Left ventricle myocardium inferior (tissue), 1 donor: Measurements from ENCODE around the gene LDHD. TPM values are rescaled to one million over a fixed set of nuclear protein-coding genes. Genes with fewer than 3 reads are reported as not detected.

ENCODE experiments used
- DNase-seq: peaks from one replicate; pipeline ENCODE4 v3.0.0-alpha.2; 2020
- H3K27ac ChIP-seq: fragments of 200-600 bp; replicated peaks from 2 replicates; pipeline ENCODE4 v1.8.0; 2021
- H3K27me3 ChIP-seq: fragments of 200-600 bp; 2 replicates; pipeline ENCODE4 v1.8.0; 2021; ENCODE audit warnings: low read depth
- H3K36me3 ChIP-seq: fragments of 200-600 bp; 2 replicates; pipeline ENCODE4 v1.8.0; 2021
- H3K4me1 ChIP-seq: fragments of 200-600 bp; 2 replicates; pipeline ENCODE4 v1.8.0; 2021
- H3K4me3 ChIP-seq: fragments of 200-600 bp; 2 replicates; pipeline ENCODE4 v1.8.0; 2021; ENCODE audit warnings: mild to moderate bottlenecking, moderate library complexity
- H3K9me3 ChIP-seq: fragments of 200-600 bp; replicated peaks from 2 replicates; pipeline ENCODE4 v1.8.0; 2021
- intact Hi-C: fragments of 100-400 bp; cut with micrococcal nuclease; formaldehyde crosslinking; loops from one replicate; pipeline ENCODE4 v1.11.0; 2022
- total RNA-seq: library from RNA; stranded (reverse); fragmentation: NEBNext Ultra II Directional; extraction: Animal tissue kit (Norgen Biotek cat#: 25700); gene quantifications from one replicate; pipeline ENCODE4 v1.2.1, GENCODE V29; 2021
- TF ChIP-seq, protein P1 (sequence below): fragments of 200-600 bp; IDR thresholded peaks from 2 replicates; pipeline ENCODE4 v1.8.0; 2021; ENCODE audit warnings: antibody characterized with exemption, mild to moderate bottlenecking, borderline replicate concordance
- donor health status: DM: no; HTN: yes; CAD: no; lungs with severe emphysema.

Gene LDHD
- total RNA-seq, 1 donor from 2014 or later = 97.9 TPM

DNA sequence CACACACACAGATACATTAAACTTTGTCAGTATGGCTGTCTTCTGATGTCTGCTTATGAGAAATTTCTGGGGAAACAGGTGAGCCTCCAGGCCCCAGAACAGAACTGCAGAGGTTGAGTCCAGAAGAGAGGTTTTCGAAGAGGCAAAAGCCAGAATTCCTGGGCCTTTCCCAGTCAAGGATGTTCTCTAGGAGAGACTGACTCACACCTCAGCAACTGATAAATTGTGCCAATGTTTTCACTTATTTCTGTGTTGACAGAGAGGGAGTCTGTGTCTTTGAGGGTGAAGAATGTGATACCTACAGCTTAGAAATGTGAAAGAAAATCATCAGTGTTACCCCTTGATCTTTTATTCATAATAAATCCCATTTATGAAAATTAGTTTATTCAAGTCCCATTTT, 30.3 kb downstream of the LDHD start:
- H3K27me3 ChIP-seq = no peaks in the 10 kb centered on the region
- TF ChIP-seq, protein P1, sequence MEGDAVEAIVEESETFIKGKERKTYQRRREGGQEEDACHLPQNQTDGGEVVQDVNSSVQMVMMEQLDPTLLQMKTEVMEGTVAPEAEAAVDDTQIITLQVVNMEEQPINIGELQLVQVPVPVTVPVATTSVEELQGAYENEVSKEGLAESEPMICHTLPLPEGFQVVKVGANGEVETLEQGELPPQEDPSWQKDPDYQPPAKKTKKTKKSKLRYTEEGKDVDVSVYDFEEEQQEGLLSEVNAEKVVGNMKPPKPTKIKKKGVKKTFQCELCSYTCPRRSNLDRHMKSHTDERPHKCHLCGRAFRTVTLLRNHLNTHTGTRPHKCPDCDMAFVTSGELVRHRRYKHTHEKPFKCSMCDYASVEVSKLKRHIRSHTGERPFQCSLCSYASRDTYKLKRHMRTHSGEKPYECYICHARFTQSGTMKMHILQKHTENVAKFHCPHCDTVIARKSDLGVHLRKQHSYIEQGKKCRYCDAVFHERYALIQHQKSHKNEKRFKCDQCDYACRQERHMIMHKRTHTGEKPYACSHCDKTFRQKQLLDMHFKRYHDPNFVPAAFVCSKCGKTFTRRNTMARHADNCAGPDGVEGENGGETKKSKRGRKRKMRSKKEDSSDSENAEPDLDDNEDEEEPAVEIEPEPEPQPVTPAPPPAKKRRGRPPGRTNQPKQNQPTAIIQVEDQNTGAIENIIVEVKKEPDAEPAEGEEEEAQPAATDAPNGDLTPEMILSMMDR = no peak
- peaks cover 3% of the 10 kb centered on the region for H3K36me3 ChIP-seq
- no peak for DNase-seq
- H3K4me1 ChIP-seq = peaks cover 60% of the 10 kb centered on the region
- intact Hi-C loops = no loop called here
- H3K9me3 ChIP-seq = no peaks in the 10 kb centered on the region
- no peak overlapping the region for H3K4me3 ChIP-seq
- no peak overlapping the region for H3K27ac ChIP-seq

DNA sequence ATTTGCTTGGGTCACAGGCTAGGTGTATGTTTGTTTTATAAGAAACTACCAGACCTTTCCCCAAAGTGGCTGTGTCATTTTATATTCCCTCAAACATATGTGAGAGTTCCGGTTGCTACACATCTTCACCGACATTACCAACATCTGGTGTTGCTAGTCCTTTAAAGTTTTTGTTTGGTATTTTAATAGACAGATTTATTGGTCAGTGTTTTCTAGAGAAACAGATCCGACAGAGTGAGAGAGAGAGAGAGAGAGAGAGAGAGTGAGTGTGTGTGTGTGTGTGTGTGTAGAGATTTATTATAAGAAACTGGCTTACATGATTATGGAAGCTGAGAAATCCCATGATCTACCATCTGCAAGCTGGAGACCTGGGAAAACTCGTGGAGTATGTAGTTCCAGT, 31.0 kb downstream of the LDHD start:
- no peak overlapping the region for H3K4me3 ChIP-seq
- no peak for DNase-seq
- intact Hi-C loops = no loop called here
- TF ChIP-seq, protein P1 = no peak
- H3K27me3 ChIP-seq = no peaks in the 10 kb centered on the region
- H3K27ac ChIP-seq = no peak overlapping the region
- no peaks in the 10 kb centered on the region for H3K9me3 ChIP-seq
- peaks cover 60% of the 10 kb centered on the region for H3K4me1 ChIP-seq
- H3K36me3 ChIP-seq = peaks cover 3% of the 10 kb centered on the region

DNA sequence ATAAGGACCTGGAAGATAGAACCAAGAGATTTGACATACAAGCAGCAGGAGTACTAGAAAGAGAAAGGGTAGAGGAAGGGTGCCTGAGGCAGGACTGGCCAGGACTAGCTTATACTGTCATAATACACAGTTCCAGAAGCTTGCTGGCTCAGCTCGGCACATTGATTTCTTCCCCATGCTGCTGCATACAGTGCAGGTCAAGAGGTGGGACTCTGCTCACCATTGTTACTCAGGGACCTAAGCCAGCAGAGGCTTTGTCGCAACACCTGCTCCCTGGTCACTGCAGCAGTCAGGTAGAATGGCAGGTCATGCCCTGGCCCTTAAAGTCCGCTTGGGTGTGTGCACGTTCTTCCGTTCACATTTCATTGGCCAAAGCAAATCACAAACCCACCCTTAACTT, 32.8 kb downstream of the LDHD start:
- TF ChIP-seq, protein P1 = no peak
- no peak for DNase-seq
- intact Hi-C loops = no loop called here
- no peaks in the 10 kb centered on the region for H3K27me3 ChIP-seq
- no peak overlapping the region for H3K4me3 ChIP-seq
- H3K27ac ChIP-seq = no peak overlapping the region
- H3K36me3 ChIP-seq = peaks cover 3% of the 10 kb centered on the region
- H3K4me1 ChIP-seq = peaks cover 51% of the 10 kb centered on the region
- no peaks in the 10 kb centered on the region for H3K9me3 ChIP-seq

DNA sequence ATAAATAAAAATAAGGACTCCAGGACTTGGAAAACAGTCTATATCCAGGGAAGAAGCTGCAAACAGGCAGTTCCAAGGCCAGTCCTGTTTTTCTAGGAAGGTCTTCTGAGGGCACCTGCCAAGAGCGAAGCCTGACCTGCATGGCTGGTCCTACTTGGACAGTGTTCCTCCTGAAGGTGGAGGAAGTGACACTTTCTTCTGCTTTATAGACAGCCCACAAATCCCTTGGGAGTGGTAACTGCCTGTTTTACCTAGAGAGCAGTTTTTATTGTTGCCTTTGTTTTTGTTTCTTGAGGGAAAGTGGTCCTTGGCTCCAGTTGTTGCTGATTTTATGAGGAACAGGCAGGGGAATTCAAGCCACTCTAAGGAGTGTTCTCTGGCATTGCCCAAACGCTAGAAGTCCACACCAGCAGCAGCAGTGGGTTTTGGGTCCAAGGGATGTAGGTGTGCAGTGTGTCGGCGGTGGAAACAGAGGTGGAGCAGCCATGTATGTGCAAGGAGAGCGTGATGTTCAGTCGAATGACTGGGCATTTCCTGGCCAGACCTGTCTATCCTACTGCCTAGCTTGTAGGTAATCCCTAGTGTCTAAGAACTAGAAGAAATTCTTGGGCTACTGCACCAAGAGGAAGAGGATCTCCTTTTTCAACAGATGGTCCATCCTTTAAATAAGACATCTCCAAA, 35.3 kb downstream of the LDHD start:
- no peak for DNase-seq
- Histone ChIP-seq H3K4me3 (no peak overlapping the region), H3K9me3 (no peaks in the 10 kb centered on the region), H3K27me3 (no peaks in the 10 kb centered on the region), H3K36me3 (peaks cover 3% of the 10 kb centered on the region), H3K4me1 (peaks cover 32% of the 10 kb centered on the region), H3K27ac (no peak overlapping the region)
- intact Hi-C loops = no loop called here
- TF ChIP-seq, protein P1 = no peak

DNA sequence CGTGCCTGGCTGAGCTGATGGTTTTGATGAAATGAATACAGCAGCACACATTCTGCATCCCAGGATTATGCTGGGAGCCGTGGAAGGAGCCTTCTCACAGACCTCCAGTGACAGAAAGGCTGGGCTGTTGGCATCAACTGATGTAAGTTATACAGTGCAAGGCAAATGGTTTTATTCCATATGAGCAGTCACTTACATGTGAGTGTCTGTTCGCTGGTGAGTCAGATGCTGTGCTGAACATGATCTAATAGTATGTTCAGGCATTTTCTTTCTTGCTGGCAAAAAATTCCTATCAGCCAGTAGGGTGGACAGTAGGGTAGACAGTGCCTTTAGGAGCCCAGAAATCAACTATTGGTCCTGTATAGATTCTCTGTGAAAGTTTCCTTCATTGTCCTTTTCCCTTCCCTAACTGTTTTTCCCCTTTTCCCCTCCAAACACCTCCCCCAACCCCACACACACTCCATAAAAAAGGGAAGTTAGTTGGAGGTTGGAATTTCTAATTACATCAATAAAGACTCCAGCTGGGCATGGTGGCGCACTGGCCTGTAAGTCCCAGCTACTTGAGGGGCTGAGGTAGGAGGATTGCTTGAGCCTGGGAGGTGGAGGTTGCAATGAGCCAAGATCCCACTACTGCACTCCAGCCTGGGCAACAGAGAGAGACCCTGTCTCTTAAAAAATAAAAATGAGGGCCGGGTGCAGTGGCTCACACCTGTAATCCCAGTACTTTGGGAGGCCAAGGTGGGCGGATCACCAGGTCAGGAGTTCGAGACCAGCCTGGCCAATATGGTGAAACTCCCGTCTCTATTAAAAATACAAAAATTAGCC, 36.2 kb downstream of the LDHD start:
- no peak overlapping the region for H3K27ac ChIP-seq
- peaks cover 37% of the 10 kb centered on the region for H3K4me1 ChIP-seq

More for the DNA sequence above, 36.2 kb downstream of the LDHD start:
- Histone ChIP-seq H3K27me3 (no peaks in the 10 kb centered on the region), H3K36me3 (peaks cover 3% of the 10 kb centered on the region), H3K9me3 (no peaks in the 10 kb centered on the region), H3K4me3 (no peak overlapping the region)
- intact Hi-C loops = no loop called here
- DNase-seq = no peak
- TF ChIP-seq, protein P1 = no peak
